ENCODE data around the gene FBXO15.
A peak's percentile ranks its signal among the peaks of the same experiment; 100 is the strongest.

Gene FBXO15

GRCh38 chr18:74171910-74172606, 24.4 kb upstream of the FBXO15 start:
- H3K9ac ChIP-seq (ENCODE audit: low read depth, low read length, poor library complexity, severe bottlenecking): peak overlapping the region; percentile 24
- no peaks in the 10 kb centered on the region for H3K36me3 ChIP-seq (ENCODE audit: insufficient read depth, low read length)
- no peaks in the 10 kb centered on the region for H3K9me2 ChIP-seq (replicated peaks; ENCODE audit: low read depth, low read length)
- peaks cover 4% of the 10 kb centered on the region for H3K27me3 ChIP-seq (ENCODE audit: insufficient read depth, low read length, poor library complexity, severe bottlenecking)
- peak overlapping the region; percentile 63 for H3K4me3 ChIP-seq (ENCODE audit: low read length, poor library complexity, severe bottlenecking)
- TF ChIP-seq EZH2phosphoT487 (IDR thresholded peaks at IDR 0.05; ENCODE audit: borderline replicate concordance) (no peak), CTCF (conservative IDR thresholded peaks at IDR 0.05; ENCODE audit: low read length) (no peak)
- H3K9me3 ChIP-seq (ENCODE audit: insufficient read depth, low read depth, low read length): no peaks in the 10 kb centered on the region
- no peaks in the 10 kb centered on the region for H3K79me2 ChIP-seq (ENCODE audit: insufficient read depth, low read length)
- H3K4me1 ChIP-seq (ENCODE audit: insufficient read depth, low read length, poor library complexity, severe bottlenecking): peaks cover 3% of the 10 kb centered on the region
- H3K4me2 ChIP-seq (ENCODE audit: low read depth, low read length, poor library complexity, severe bottlenecking): peak overlapping the region; percentile 61
- H3F3A ChIP-seq (ENCODE audit: low read depth): no peaks in the 10 kb centered on the region
- H2AFZ ChIP-seq (ENCODE audit: low read length): peak overlapping the region; percentile 98
- no peaks in the 10 kb centered on the region for H4K20me1 ChIP-seq (ENCODE audit: insufficient read depth, low read length, poor library complexity, severe bottlenecking)

- no peak overlapping the region for H3K4me2 ChIP-seq (ENCODE audit: low read depth, low read length, poor library complexity, severe bottlenecking)
- no peak for TF ChIP-seq EZH2phosphoT487 (IDR thresholded peaks at IDR 0.05; ENCODE audit: borderline replicate concordance)
- TF ChIP-seq CTCF (conservative IDR thresholded peaks at IDR 0.05; ENCODE audit: low read length): no peak
- H3K79me2 ChIP-seq (ENCODE audit: insufficient read depth, low read length): no peaks in the 10 kb centered on the region
- H4K20me1 ChIP-seq (ENCODE audit: insufficient read depth, low read length, poor library complexity, severe bottlenecking): no peaks in the 10 kb centered on the region
- H3K9me2 ChIP-seq (replicated peaks; ENCODE audit: low read depth, low read length): no peaks in the 10 kb centered on the region
- peaks cover 4% of the 10 kb centered on the region for H3K27me3 ChIP-seq (ENCODE audit: insufficient read depth, low read length, poor library complexity, severe bottlenecking)
- H3K36me3 ChIP-seq (ENCODE audit: insufficient read depth, low read length): no peaks in the 10 kb centered on the region
- H3K9ac ChIP-seq (ENCODE audit: low read depth, low read length, poor library complexity, severe bottlenecking): no peak overlapping the region
- no peak overlapping the region for H3K4me3 ChIP-seq (ENCODE audit: low read length, poor library complexity, severe bottlenecking)
- no peaks in the 10 kb centered on the region for H3K9me3 ChIP-seq (ENCODE audit: insufficient read depth, low read depth, low read length)
- no peaks in the 10 kb centered on the region for H3F3A ChIP-seq (ENCODE audit: low read depth)
- no peak overlapping the region for H2AFZ ChIP-seq (ENCODE audit: low read length)
- no peaks in the 10 kb centered on the region for H3K4me1 ChIP-seq (ENCODE audit: insufficient read depth, low read length, poor library complexity, severe bottlenecking)
Measured at GRCh38 chr18:74166386-74166785, 18.8 kb upstream of the FBXO15 start.

GRCh38 chr18:74163019-74163660, 15.5 kb upstream of the FBXO15 start:
- Histone ChIP-seq H3K9me3 (ENCODE audit: insufficient read depth, low read depth, low read length) (no peaks in the 10 kb centered on the region), H4K20me1 (ENCODE audit: insufficient read depth, low read length, poor library complexity, severe bottlenecking) (no peaks in the 10 kb centered on the region), H3K4me2 (ENCODE audit: low read depth, low read length, poor library complexity, severe bottlenecking) (no peak overlapping the region), H3K9me2 (replicated peaks; ENCODE audit: low read depth, low read length) (no peaks in the 10 kb centered on the region), H3K79me2 (ENCODE audit: insufficient read depth, low read length) (no peaks in the 10 kb centered on the region), H3F3A (ENCODE audit: low read depth) (no peaks in the 10 kb centered on the region), H2AFZ (ENCODE audit: low read length) (no peak overlapping the region), H3K27me3 (ENCODE audit: insufficient read depth, low read length, poor library complexity, severe bottlenecking) (no peaks in the 10 kb centered on the region), H3K4me3 (ENCODE audit: low read length, poor library complexity, severe bottlenecking) (no peak overlapping the region), H3K4me1 (ENCODE audit: insufficient read depth, low read length, poor library complexity, severe bottlenecking) (no peaks in the 10 kb centered on the region), H3K9ac (ENCODE audit: low read depth, low read length, poor library complexity, severe bottlenecking) (no peak overlapping the region), H3K36me3 (ENCODE audit: insufficient read depth, low read length) (peaks cover 23% of the 10 kb centered on the region; the same call in 1 of the 2 replicates)
- no peak for TF ChIP-seq EZH2phosphoT487 (IDR thresholded peaks at IDR 0.05; ENCODE audit: borderline replicate concordance)
- TF ChIP-seq CTCF (conservative IDR thresholded peaks at IDR 0.05; ENCODE audit: low read length): no peak

Data from Loucy (cell line).